Adrenal gland (tissue), 12 donors: ENCODE measurements around the gene RAD51B. TPM values are rescaled to one million over a fixed set of nuclear protein-coding genes. Genes with fewer than 3 reads are reported as not detected.

Experiments used
- DNase-seq, 7 donors: peaks; one replicate each; pipeline ENCODE4 v3.0.0-alpha.2; 2019 to 2020
- H3K27ac ChIP-seq, 5 donors: fragments of 200-600 bp; sonication (generic) in 4 of 5; 1 replicate in 3 of 5; 2 replicates in 2 of 5; pipeline versions ENCODE4 v1.5.1 to v1.8.0; 2016 to 2020; ENCODE audit warnings: mild to moderate bottlenecking in 1 of 5
- H3K27me3 ChIP-seq: fragments of 200-600 bp; 2 replicates; pipeline ENCODE4 v1.8.0; 2021
- H3K36me3 ChIP-seq, 2 donors: fragments of 200-600 bp; replicated peaks in 1 of 2; 1 replicate in 1 of 2; 2 replicates in 1 of 2; pipeline versions ENCODE4 v1.5.1 to v1.8.0; 2018 to 2022
- H3K4me1 ChIP-seq, 2 donors: fragments of 200-600 bp; replicated peaks in 1 of 2; 1 replicate in 1 of 2; 2 replicates in 1 of 2; pipeline versions ENCODE4 v1.5.1 to v1.8.0; 2018 to 2021
- H3K4me3 ChIP-seq, 4 donors: fragments of 200-600 bp; sonication (generic) in 3 of 4; one replicate each; pipeline ENCODE4 v1.5.1; 2016 to 2018
- H3K9me3 ChIP-seq, 3 donors: fragments of 200-600 bp; sonication (generic) in 1 of 3; replicated peaks in 1 of 3; 1 replicate in 2 of 3; 2 replicates in 1 of 3; pipeline versions ENCODE4 v1.5.1 to v1.8.0; 2016 to 2021
- CTCF ChIP-seq, 6 experiments: fragments of 450-650 bp in 4 of 6; fragments of 200-600 bp in 2 of 6; sonication (generic) in 1 of 6; IDR thresholded peaks; 1 replicate in 5 of 6; 2 replicates in 1 of 6; pipeline versions ENCODE4 v1.5.1 to v1.8.0; 2016 to 2021; ENCODE audit warnings: antibody characterized with exemption in 6 of 6, mild to moderate bottlenecking in 2 of 6, moderate library complexity in 1 of 6
- POLR2A ChIP-seq, 2 donors: fragments of 450-650 bp; IDR thresholded peaks; one replicate each; pipeline ENCODE4 v1.6.1; 2017; ENCODE audit warnings: antibody characterized with exemption in 2 of 2, mild to moderate bottlenecking in 2 of 2, moderate library complexity in 1 of 2
- WGBS, 4 donors: extraction: QIAGEN DNeasy Blood & Tissue Kit in 2 of 4; methylation state at CpG; one replicate each; pipeline versions ENCODE4 v1.1.5 to v1.1.7; 2013 to 2017; 5-methylcytosine and 5-hydroxymethylcytosine counted together
- intact Hi-C, 2 donors: fragments of 100-400 bp; cut with DNase I; formaldehyde crosslinking; loops; one replicate each; pipeline versions ENCODE4 v1.14.1 to v1.15.0; 2022 to 2023
- polyA plus RNA-seq, 3 donors: library from polyadenylated mRNA; stranded (reverse); fragments of 200-250 nt in 2 of 3; fragments of 350-450 nt in 1 of 3; fragmentation: Illumina TruSeq in 1 of 3; extraction: RNeasy Lipid Tissue Mini Kit (QIAGEN cat#74804) in 1 of 3; gene quantifications; one replicate each; pipeline ENCODE4 v1.2.3, GENCODE V29; 2013 to 2014
- total RNA-seq, 9 donors: library from RNA; depleted of rRNA in 4 of 9; stranded (reverse); fragments of >200 nt in 4 of 9; fragments of 120-200 nt in 1 of 9; fragmentation: NEBNext Ultra II Directional in 1 of 9; extraction: Animal tissue kit (Norgen Biotek cat#: 25700) in 1 of 9; gene quantifications; one replicate each; pipeline versions ENCODE4 v1.1.0 to v1.2.4, GENCODE V29; 2013 to 2023
- donor health status: healthy with polysubstance abuse.
- donor health status: Bipolar disorder and iron deficiency.
- donor health status: DM: yes; HTN: yes; CAD: no.
- donor health status: DM: no; HTN: no; CAD: no.
- donor health status: DM: no; HTN: no; CAD: no.
- donor health status: DM: yes; HTN: yes; CAD: no.

RAD51B gene
- total and polyA plus RNA-seq, 12 donors: 2.3 to 24.6 (median 12.4) TPM

- H3K36me3 ChIP-seq: no peaks in the 10 kb centered on the region
- no peak for DNase-seq
- H3K27me3 ChIP-seq: no peaks in the 10 kb centered on the region
- TF ChIP-seq CTCF (IDR thresholded peaks at IDR 0.05): no peak
- TF ChIP-seq POLR2A (IDR thresholded peaks at IDR 0.05): no peak
- no peak overlapping the region for H3K4me3 ChIP-seq
- H3K4me1 ChIP-seq: no peaks in the 10 kb centered on the region
- intact Hi-C loops: loop anchor here in 1 of 2 donors (10.0 kb wide), 1 partner anchor 939 kb away; no protein-coding TSS in a partner anchor
- H3K27ac ChIP-seq: no peak overlapping the region
- WGBS, 4 donors: 81 to 93% (median 84%) methylated on average over 2 of the region's 2 CpGs
- H3K9me3 ChIP-seq: no peaks in the 10 kb centered on the region
Observed at GRCh38 chr14:67886191-67886590, 66.6 kb downstream of the RAD51B start.

GRCh38 chr14:67887478-67887877, 67.9 kb downstream of the RAD51B start:
- intact Hi-C loops: loop anchor here in 1 of 2 donors (10.0 kb wide), 1 partner anchor 937 kb away; no protein-coding TSS in a partner anchor
- Histone ChIP-seq H3K4me3 (no peak overlapping the region), H3K36me3 (no peaks in the 10 kb centered on the region), H3K4me1 (no peaks in the 10 kb centered on the region), H3K27ac (no peak overlapping the region), H3K27me3 (no peaks in the 10 kb centered on the region), H3K9me3 (no peaks in the 10 kb centered on the region)
- 73 to 79% (median 75%) methylated on average over 3 of the region's 3 CpGs for WGBS, 4 donors
- no peak for DNase-seq
- no peak for TF ChIP-seq CTCF (IDR thresholded peaks at IDR 0.05)
- no peak for TF ChIP-seq POLR2A (IDR thresholded peaks at IDR 0.05)

GRCh38 chr14:67889455-67889854, 69.9 kb downstream of the RAD51B start:
- H3K27ac ChIP-seq: no peak overlapping the region
- 92 to 95% (median 93%) methylated on average over 4 of the region's 4 CpGs for WGBS, 4 donors
- DNase-seq: no peak
- H3K27me3 ChIP-seq: no peaks in the 10 kb centered on the region
- H3K4me3 ChIP-seq: no peak overlapping the region
- no peaks in the 10 kb centered on the region for H3K36me3 ChIP-seq
- intact Hi-C loops: loop anchor here in 1 of 2 donors (10.0 kb wide), 1 partner anchor 935 kb away; no protein-coding TSS in a partner anchor
- no peak for TF ChIP-seq CTCF (IDR thresholded peaks at IDR 0.05)
- no peak for TF ChIP-seq POLR2A (IDR thresholded peaks at IDR 0.05)
- H3K4me1 ChIP-seq: no peaks in the 10 kb centered on the region
- no peaks in the 10 kb centered on the region for H3K9me3 ChIP-seq

GRCh38 chr14:67892466-67893100, 73.0 kb downstream of the RAD51B start:
- WGBS, 4 donors: 75 to 97% (median 95%) methylated on average over 1 of the region's 1 CpG
- H3K27ac ChIP-seq: no peak overlapping the region
- intact Hi-C loops: no loop called here
- no peaks in the 10 kb centered on the region for H3K36me3 ChIP-seq
- H3K9me3 ChIP-seq: no peaks in the 10 kb centered on the region
- H3K4me3 ChIP-seq: no peak overlapping the region
- TF ChIP-seq POLR2A (IDR thresholded peaks at IDR 0.05): no peak
- TF ChIP-seq CTCF (IDR thresholded peaks at IDR 0.05): no peak
- DNase-seq: no peak
- no peaks in the 10 kb centered on the region for H3K4me1 ChIP-seq
- H3K27me3 ChIP-seq: no peaks in the 10 kb centered on the region
